Activated CD8-positive, alpha-beta memory T cell treated with anti-CD3 and anti-CD28 coated beads for 4 hours (primary cell): ENCODE results near the gene PPM1E.

Experiments used
- DNase-seq, 2 donors: peaks; one replicate each; pipeline ENCODE4 v3.0.0-alpha.2; 2020; ENCODE audit warnings: low read depth in 2 of 2

PPM1E gene

GRCh38 chr17:58996968-58997367 lies 241.3 kb downstream of the PPM1E start:
- DNase-seq: no peak

- DNase-seq: no peak
Measured at GRCh38 chr17:58997756-58998553, 242.3 kb downstream of the PPM1E start.

GRCh38 chr17:58998871-58999270 lies 243.2 kb downstream of the PPM1E start:
- no peak for DNase-seq

- DNase-seq: no peak
Measured at GRCh38 chr17:58999500-58999899, 243.8 kb downstream of the PPM1E start.

GRCh38 chr17:59000022-59000421 lies 244.4 kb downstream of the PPM1E start:
- no peak for DNase-seq

- DNase-seq: peak; percentile 51 to 64
Measured at GRCh38 chr17:59001158-59001814, 245.6 kb downstream of the PPM1E start.

GRCh38 chr17:59002126-59002525 lies 246.5 kb downstream of the PPM1E start:
- no peak for DNase-seq

- no peak for DNase-seq
Measured at GRCh38 chr17:59002848-59003247, 247.2 kb downstream of the PPM1E start.

GRCh38 chr17:59003860-59004259 lies 248.2 kb downstream of the PPM1E start:
- no peak for DNase-seq

- DNase-seq: peak; percentile 32 to 40
Measured at GRCh38 chr17:59004338-59005111, 248.9 kb downstream of the PPM1E start.

GRCh38 chr17:59007995-59008394 lies 252.3 kb downstream of the PPM1E start:
- no peak for DNase-seq

- no peak for DNase-seq
Measured at GRCh38 chr17:59008737-59009136, 253.1 kb downstream of the PPM1E start.

GRCh38 chr17:59010026-59010425 lies 254.4 kb downstream of the PPM1E start:
- DNase-seq: no peak

- DNase-seq: no peak
Measured at GRCh38 chr17:59011975-59012374, 256.3 kb downstream of the PPM1E start.

- no peak for DNase-seq
Measured at GRCh38 chr17:59018019-59018418, 262.4 kb downstream of the PPM1E start.

- DNase-seq: no peak
Measured at GRCh38 chr17:59024916-59025315, 269.3 kb downstream of the PPM1E start.

- no peak for DNase-seq
Measured at GRCh38 chr17:59026176-59026939, 270.7 kb downstream of the PPM1E start.

- no peak for DNase-seq
Measured at GRCh38 chr17:59027750-59028149, 272.1 kb downstream of the PPM1E start.

- DNase-seq: no peak
Measured at GRCh38 chr17:59028328-59028727, 272.7 kb downstream of the PPM1E start.

- DNase-seq: no peak
Measured at GRCh38 chr17:59030811-59031210, 275.2 kb downstream of the PPM1E start.
